NCI-H1930 (cell line): Measurements from ENCODE around the gene NAP1L5.

ENCODE experiments used
- DNase-seq, 2 experiments: peaks; one replicate each; lab custom pipeline; 2025; lab: John Stamatoyannopoulos, UW

NAP1L5 gene

GRCh38 chr4:88697588-88698329 is at the start of gene NAP1L5:
TSS of gene NAP1L5 (minus strand) at chr4:88697829. CDS start at chr4:88697754, 75 bp downstream.
- peak; percentile 20 to 51 for DNase-seq

- DNase-seq, result no peak
These were observed 49.7 kb upstream of the NAP1L5 start for GRCh38 chr4:88747351-88747750.

GRCh38 chr4:88746206-88746605 is 48.6 kb upstream of the NAP1L5 start:
- no peak for DNase-seq

- no peak for DNase-seq
These were observed 48.0 kb upstream of the NAP1L5 start for GRCh38 chr4:88745581-88746163.

GRCh38 chr4:88745175-88745574 is 47.5 kb upstream of the NAP1L5 start:
- DNase-seq, result no peak

GRCh38 chr4:88744609-88745008 is 47.0 kb upstream of the NAP1L5 start:
- DNase-seq, result no peak

- no peak for DNase-seq
These were observed 46.1 kb upstream of the NAP1L5 start for GRCh38 chr4:88743696-88744095.

GRCh38 chr4:88742561-88742960 is 44.9 kb upstream of the NAP1L5 start:
- no peak for DNase-seq

- DNase-seq, result no peak
These were observed 40.6 kb upstream of the NAP1L5 start for GRCh38 chr4:88738180-88738579.

GRCh38 chr4:88737307-88737941 is 39.8 kb upstream of the NAP1L5 start:
- DNase-seq, result no peak

GRCh38 chr4:88736264-88736663 is 38.6 kb upstream of the NAP1L5 start:
- no peak for DNase-seq

- DNase-seq, result no peak
These were observed 37.9 kb upstream of the NAP1L5 start for GRCh38 chr4:88735564-88735963.

GRCh38 chr4:88734403-88734949 is 36.8 kb upstream of the NAP1L5 start:
- no peak for DNase-seq

- no peak for DNase-seq
These were observed 35.2 kb upstream of the NAP1L5 start for GRCh38 chr4:88732714-88733368.

GRCh38 chr4:88731381-88731780 is 33.8 kb upstream of the NAP1L5 start:
- DNase-seq, result no peak

- no peak for DNase-seq
These were observed 33.2 kb upstream of the NAP1L5 start for GRCh38 chr4:88730811-88731210.

GRCh38 chr4:88729146-88729760 is 31.6 kb upstream of the NAP1L5 start:
- DNase-seq, result no peak

GRCh38 chr4:88728146-88728545 is 30.5 kb upstream of the NAP1L5 start:
- DNase-seq, result no peak

GRCh38 chr4:88725986-88726385 is 28.4 kb upstream of the NAP1L5 start:
- DNase-seq, result no peak

GRCh38 chr4:88725143-88725542 is 27.5 kb upstream of the NAP1L5 start:
- no peak for DNase-seq

- DNase-seq, result no peak
These were observed 26.8 kb upstream of the NAP1L5 start for GRCh38 chr4:88724406-88724805.

- no peak for DNase-seq
These were observed 25.2 kb upstream of the NAP1L5 start for GRCh38 chr4:88722828-88723227.
